ENCODE results near the gene GARIN5A. TPM values are rescaled to one million over a fixed set of nuclear protein-coding genes. Genes with fewer than 3 reads are reported as not detected.

GARIN5A gene
- polyA plus RNA-seq, 2 of the 4 experiments (the other 2 are of a cell fraction): 1.1 to 1.7 TPM

- H3K4me1 ChIP-seq: peaks cover 22% of the 10 kb centered on the region; the same call in 2 of the 3 replicates
- 58% methylated on average over 32 of the region's 38 CpGs for WGBS (ENCODE audit: missing lambda C conversion rate)
- H3K27ac ChIP-seq: no peak overlapping the region
- DNase-seq (ENCODE audit: low read depth in 1 of 2, low spot score in 1 of 2): no peak
- no peak for TF ChIP-seq EHMT2 (IDR thresholded peaks at IDR 0.05; ENCODE audit: low read depth)
- no peak for TF ChIP-seq EHF (CRISPR knock-in tag; IDR thresholded peaks at IDR 0.05)
- TF ChIP-seq REST (IDR thresholded peaks at IDR 0.05): no peak
- no peaks in the 10 kb centered on the region; the same call in 2 of the 3 replicates for H3K9me3 ChIP-seq
- H3K4me3 ChIP-seq: no peak overlapping the region
- no peak for ATAC-seq
- POLR2A ChIA-PET: no interaction called here
- no peak overlapping the region for H3K4me2 ChIP-seq
- CTCF ChIA-PET: interaction anchor here (1.2 to 5.6 kb wide), 2 partner anchors 23 to 59 kb away, joined by 4 to 38 read pairs; no protein-coding TSS in a partner anchor
- no peak for FAIRE-seq
Observed at GRCh38 chr19:50514346-50515167, 37.9 kb upstream of the GARIN5A start.

- ChIA-PET POLR2A (no interaction called here), CTCF (interaction anchor here (5.6 kb wide), 1 partner anchor 24 kb away, joined by 38 read pairs; no protein-coding TSS in a partner anchor)
- peaks cover 22% of the 10 kb centered on the region; the same call in 2 of the 3 replicates for H3K4me1 ChIP-seq
- H3K27ac ChIP-seq: no peak within 1 kb of the TSS
- WGBS (ENCODE audit: missing lambda C conversion rate): 61% methylated on average over 21 of the region's 22 CpGs
- no peaks in the 10 kb centered on the region; the same call in 2 of the 3 replicates for H3K9me3 ChIP-seq
- H3K4me3 ChIP-seq: no peak within 1 kb of the TSS
- no peak for ATAC-seq
- no peak for DNase-seq (ENCODE audit: low read depth in 1 of 2, low spot score in 1 of 2)
- no peak for FAIRE-seq
- TF ChIP-seq GATA3 (IDR thresholded peaks at IDR 0.05; ENCODE audit: borderline replicate concordance) (no peak), PHF8 (IDR thresholded peaks at IDR 0.05; ENCODE audit: borderline replicate concordance, low read depth) (no peak), HMGXB4 (CRISPR knock-in tag; IDR thresholded peaks at IDR 0.05; ENCODE audit: borderline replicate concordance) (no peak), RARB (CRISPR knock-in tag; IDR thresholded peaks at IDR 0.05) (no peak), HEYL (CRISPR knock-in tag; IDR thresholded peaks at IDR 0.05) (no peak), ATOH8 (CRISPR knock-in tag; IDR thresholded peaks at IDR 0.05; ENCODE audit: low read depth) (no peak), POLR2A (IDR thresholded peaks at IDR 0.05; ENCODE audit: low read length) (no peak), MAZ (IDR thresholded peaks at IDR 0.05; ENCODE audit: borderline replicate concordance, low read depth, low read length) (no peak)
- H3K4me2 ChIP-seq: no peak within 1 kb of the TSS
Observed at GRCh38 chr19:50513746-50514345, 37.2 kb upstream of the GARIN5A start, which contains the start of gene ASPDH. ASPDH (minus strand) TSS chr19:50513913; CDS start chr19:50513823, 90 bp downstream.

- Histone ChIP-seq H3K27ac (no peak overlapping the region), H3K9me3 (no peaks in the 10 kb centered on the region), H3K4me2 (no peak overlapping the region), H3K4me1 (peaks cover 22% of the 10 kb centered on the region; the same call in 2 of the 3 replicates), H3K4me3 (no peak overlapping the region)
- FAIRE-seq (no peak), DNase-seq (ENCODE audit: low read depth in 1 of 2, low spot score in 1 of 2) (no peak), ATAC-seq (no peak)
- 82% methylated on average over 12 of the region's 12 CpGs for WGBS (ENCODE audit: missing lambda C conversion rate)
- ChIA-PET CTCF (interaction anchor here (0.9 to 4.3 kb wide), 3 partner anchors 25 to 157 kb away, joined by 3 to 28 read pairs (median 19); no protein-coding TSS in a partner anchor), POLR2A (interaction anchor here (0.5 kb wide), 1 partner anchor 145 kb away, joined by 3 read pairs; no protein-coding TSS in a partner anchor)
- TF ChIP-seq HOXB5 (CRISPR knock-in tag; IDR thresholded peaks at IDR 0.05) (no peak), HOXB13 (CRISPR knock-in tag; IDR thresholded peaks at IDR 0.05; ENCODE audit: low read depth) (no peak), FOSB (CRISPR knock-in tag; IDR thresholded peaks at IDR 0.05) (no peak), CHD4 (IDR thresholded peaks at IDR 0.05; ENCODE audit: borderline replicate concordance) (no peak), BCL3 (IDR thresholded peaks at IDR 0.05) (no peak), EHF (CRISPR knock-in tag; IDR thresholded peaks at IDR 0.05) (no peak), FOXS1 (CRISPR knock-in tag; IDR thresholded peaks at IDR 0.05) (no peak), POLR2A (IDR thresholded peaks at IDR 0.05; ENCODE audit: low read length) (no peak), KDM5A (IDR thresholded peaks at IDR 0.05) (no peak), ZC3H11A (IDR thresholded peaks at IDR 0.05) (no peak), EHMT2 (IDR thresholded peaks at IDR 0.05; ENCODE audit: low read depth) (no peak), RCOR1 (IDR thresholded peaks at IDR 0.05; ENCODE audit: low read depth, low read length) (no peak), PHF8 (IDR thresholded peaks at IDR 0.05; ENCODE audit: borderline replicate concordance, low read depth) (no peak), EP300 (IDR thresholded peaks at IDR 0.05) (no peak), CHD2 (IDR thresholded peaks at IDR 0.05; ENCODE audit: low read length, partially characterized antibody) (no peak)
Observed at GRCh38 chr19:50512999-50513745, 36.5 kb upstream of the GARIN5A start.
